GM21360 (cell line): ENCODE measurements around the gene MYO15B.

Source experiments
- ATAC-seq: cut with Tn5 transposase; IDR thresholded peaks from one replicate; pipeline ENCODE4 v1.9.1; 2021; ENCODE audit warnings: mild to moderate bottlenecking, moderate library complexity; ENCODE audit not compliant: unreplicated experiment

MYO15B gene

DNA sequence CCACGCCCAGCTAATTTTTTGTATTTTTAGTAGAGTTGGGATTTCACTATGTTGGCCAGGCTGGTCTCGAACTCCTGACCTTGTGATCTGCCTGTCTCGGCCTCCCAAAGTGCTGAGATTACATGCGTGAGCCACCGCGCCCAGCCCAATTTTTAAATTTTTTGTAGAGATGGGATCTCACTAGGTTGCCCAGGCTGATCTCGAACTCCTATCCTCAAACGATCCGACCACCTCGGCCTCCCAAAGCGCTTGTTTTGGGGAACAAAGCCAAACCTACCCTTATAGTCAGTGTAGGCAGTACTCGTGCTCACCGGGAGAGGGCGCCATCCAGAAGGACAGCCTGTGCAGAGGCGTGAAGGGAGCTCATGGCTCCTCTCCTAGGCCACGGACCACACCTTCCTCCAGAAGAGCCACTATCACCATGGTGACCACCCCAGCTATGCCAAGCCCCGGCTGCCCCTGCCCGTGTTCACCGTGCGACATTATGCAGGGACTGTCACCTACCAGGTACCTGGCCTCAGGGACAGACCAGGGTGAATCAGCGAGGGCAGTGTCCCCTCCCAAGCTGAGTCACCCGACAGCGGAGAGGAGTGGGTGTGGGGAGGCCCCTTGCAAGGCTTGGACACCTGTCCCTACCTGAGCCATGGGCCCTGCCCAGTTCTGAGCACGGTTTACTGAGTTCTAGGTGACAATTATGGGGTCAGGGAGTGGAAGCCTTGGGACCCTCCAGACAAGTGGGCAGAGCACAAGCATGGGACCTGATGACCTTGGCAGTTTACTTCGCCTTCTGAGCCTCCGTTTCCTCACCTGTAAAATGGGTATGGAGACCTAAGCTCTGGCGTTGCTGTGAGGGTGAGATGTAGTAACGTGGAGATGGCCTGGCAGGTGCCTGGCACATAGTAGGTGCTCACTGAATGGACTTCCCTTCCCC is 13.7 kb downstream of the MYO15B start:
- no peak for ATAC-seq

DNA sequence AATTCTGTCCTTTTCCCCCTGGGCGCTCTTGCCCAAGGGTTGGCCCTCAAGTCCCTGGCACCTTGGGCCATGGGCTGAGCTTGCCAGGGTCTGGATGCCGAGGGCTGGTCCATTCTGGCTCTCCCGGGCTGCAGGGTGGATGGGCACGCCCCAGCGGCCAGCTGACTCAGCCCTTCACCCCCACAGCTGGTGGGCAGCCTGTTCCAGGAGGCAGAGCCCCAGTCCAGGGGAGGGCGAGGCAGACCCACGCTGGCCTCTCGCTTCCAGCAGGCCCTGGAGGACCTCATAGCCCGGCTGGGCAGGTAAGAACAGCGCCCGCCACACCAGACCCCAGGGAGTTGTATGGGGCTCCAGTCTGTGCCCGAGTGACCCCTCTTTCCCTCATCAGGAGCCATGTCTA is 15.0 kb downstream of the MYO15B start:
- ATAC-seq: no peak

DNA sequence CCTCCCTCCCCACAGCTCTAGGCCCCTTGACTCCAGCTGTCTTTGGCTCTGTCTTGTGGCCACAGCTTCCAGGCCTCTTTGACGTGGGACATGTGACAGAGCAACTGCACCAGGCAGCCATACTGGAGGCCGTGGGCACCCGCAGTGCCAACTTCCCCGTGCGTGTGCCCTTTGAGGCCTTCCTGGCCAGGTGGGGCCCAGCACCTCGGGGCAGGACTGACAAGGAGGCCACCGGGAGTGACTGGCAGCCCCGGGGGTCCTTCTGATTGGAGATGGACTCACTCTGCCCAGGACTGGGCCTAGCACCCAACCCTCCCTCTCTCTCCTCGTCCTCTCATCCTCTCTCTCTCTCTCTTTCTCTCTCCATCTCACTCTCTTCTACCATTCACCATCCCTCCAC is 15.5 kb downstream of the MYO15B start:
- no peak for ATAC-seq

DNA sequence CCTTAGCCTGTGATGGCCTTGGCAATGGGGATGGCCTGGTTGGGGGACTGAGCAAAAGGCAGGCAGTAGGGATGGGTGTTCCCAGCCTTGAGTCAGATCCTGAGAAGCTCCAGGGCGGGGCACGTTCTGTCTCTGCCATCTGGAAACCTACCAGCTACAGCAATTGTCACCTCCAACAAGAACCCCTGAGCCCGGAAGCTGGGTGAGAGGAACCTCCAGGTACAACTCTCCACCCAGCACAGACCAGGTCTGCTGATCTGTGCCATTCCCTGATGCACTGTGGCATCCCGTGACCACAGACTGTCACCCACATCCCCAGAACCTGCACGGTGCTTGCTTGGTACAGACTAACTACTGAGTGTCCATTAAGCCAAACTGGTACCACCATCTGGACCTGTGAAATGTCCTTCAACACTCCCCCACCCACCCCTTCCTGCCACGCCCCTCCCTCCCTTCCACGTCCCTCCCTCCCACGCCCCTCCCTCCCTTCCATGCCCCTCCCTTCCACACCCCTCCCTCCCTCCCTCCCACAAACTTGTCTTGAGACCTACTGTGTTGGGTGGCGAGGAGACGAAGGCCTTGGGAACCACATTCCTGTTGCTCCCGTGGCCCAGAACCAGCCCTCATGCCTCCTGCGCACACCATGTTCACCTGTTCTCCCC is 16.6 kb downstream of the MYO15B start:
- no peak for ATAC-seq

DNA sequence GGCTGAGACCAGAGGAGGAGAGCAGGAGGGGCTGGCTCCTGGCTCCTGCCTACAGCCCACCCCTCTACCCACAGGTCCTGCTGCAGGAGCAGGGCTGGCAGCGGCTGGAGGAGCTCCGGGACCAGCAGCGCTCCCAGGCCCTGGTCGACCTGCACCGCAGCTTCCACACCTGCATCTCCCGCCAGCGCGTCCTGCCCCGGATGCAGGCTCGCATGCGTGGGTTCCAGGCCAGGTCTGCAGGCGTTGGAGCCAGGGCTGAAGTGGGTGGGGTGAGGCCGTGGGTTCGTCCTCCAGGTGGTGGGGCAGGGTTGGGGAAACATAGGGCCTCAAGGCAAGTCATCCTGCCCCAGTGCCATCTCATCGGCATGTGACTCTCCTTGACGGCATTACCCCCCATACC is 18.2 kb downstream of the MYO15B start:
- ATAC-seq: no peak

DNA sequence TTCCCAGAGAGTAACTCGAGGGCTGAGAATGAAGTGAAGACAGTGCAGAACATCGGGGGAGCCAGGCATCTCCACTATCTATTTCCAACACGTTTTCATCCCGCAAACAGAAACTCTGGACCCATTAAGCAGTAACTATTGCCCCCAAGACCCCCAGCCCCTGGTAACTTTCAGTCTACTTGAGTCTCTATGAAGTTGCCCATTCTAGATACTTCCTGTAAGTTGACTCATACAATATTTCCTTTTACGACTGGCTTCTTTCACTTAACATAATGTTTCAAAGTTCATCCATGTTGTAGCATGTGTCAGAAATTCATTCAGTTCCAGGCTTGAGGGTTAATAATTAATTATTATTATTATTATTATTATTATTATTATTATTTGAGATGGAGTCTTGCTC is 19.5 kb downstream of the MYO15B start:
- no peak for ATAC-seq

DNA sequence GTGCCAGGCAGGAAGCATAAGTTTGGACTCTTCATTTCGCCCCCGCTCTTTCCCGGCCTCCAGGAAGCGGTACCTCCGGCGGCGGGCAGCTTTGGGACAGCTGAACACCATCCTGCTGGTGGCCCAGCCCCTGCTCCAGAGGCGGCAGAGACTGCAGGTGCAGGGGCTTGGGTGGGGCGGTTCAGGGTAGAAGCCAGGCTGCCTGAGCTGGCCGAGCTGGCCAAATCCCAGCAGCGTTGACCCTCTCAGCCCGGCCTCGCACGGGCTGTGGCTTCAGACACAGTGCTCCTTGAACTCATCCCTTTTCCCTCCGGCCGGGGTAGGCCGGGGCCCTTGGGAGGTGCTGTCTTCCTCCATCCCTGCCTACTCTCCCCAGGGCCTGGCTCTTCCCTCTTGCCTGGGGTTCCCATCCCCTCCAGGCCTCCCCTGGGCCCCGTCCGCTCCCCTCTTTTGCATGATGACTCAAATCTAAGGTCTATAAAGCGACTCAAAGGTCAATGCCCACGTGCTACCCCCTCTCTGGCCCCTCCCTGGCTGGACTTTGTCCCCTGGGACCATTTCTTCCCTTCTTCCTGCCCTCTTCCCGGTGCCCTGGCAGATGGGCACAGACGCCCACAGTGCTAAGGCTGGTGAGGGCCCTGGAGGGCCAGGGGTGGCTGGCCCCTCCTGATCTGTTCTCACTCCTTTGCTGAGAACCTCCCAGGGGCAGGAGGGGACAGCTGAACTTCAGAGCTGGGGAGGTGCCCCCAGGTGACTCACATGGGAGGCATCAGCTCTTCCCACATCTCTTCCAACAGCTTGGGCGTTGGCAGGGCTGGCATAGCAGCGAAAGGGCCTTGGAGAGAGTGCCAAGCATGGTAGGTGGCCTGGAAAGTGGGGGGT is 22.7 kb downstream of the MYO15B start:
- ATAC-seq: no peak

DNA sequence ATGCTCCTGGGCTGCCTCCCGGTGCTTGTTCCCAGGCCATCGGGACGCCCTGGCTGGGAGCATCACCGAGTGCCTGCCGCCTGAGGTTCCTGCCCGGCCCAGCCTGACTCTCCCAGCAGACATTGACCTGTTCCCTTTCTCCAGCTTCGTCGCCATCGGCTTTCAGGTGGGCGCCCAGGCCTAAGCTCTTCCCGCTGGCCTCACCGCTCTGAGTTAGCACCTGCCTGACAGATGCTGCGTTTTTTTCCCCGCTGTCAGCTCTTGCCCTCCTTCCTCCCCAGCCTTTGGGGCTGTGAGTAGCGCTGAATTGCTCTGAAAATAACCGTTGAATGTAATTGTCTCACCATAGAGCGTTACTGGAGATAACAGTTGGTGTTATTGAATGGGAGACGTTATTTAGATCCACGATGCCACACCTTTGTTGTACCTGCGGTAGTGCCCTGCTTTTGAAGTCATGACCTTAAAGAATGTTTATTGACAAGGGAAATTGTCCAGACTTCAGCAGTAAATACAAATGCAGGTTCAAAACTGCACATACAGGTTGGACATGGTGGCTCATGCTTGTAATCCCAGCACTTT is 24.3 kb downstream of the MYO15B start:
- ATAC-seq: no peak

DNA sequence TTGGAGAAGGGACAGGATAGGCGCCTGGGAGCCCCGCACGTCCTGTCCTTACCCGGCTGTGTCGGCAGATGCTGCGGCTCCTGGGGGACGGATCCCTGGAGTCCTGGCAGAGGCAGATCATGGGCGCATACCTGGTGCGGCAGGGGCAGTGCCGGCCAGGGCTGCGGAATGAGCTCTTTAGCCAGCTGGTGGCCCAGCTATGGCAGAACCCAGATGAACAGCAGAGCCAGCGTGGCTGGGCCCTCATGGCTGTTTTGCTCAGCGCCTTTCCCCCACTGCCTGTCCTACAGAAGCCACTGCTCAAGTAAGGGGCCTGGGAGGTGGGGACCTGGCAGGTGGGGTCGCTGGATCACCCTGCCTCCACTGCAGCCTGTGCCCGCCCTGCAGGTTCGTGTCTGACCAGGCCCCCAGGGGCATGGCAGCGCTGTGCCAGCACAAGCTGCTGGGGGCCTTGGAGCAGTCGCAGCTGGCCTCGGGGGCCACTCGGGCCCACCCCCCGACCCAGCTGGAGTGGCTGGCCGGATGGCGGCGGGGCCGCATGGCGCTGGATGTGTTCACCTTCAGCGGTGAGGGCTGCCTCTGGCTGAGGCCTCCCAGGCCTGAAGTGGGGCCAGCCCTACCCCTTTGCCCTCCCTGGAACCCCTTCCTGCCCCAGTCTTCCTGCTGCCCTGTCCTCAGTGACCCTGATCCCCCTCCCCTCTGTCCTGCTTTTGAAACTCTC is 25.5 kb downstream of the MYO15B start:
- ATAC-seq: no peak

DNA sequence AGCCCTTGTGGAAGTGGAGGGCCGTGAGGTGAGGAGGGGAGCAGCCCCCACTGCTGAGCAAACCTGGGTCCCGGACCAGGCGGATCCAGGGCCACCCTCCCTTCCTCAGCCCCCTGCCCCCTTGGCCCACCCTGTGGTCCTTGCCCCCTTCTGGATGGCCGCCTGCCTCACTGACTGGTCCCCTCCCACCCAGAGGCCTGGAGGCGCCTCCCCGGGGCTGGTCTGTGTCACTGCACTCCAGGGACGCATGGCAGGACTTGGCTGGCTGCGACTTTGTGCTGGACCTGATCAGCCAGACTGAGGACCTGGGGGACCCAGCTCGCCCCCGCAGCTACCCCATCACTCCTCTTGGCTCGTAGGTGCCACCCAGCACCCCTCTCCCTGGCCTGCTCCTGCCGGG is 26.4 kb downstream of the MYO15B start:
- ATAC-seq: no peak

DNA sequence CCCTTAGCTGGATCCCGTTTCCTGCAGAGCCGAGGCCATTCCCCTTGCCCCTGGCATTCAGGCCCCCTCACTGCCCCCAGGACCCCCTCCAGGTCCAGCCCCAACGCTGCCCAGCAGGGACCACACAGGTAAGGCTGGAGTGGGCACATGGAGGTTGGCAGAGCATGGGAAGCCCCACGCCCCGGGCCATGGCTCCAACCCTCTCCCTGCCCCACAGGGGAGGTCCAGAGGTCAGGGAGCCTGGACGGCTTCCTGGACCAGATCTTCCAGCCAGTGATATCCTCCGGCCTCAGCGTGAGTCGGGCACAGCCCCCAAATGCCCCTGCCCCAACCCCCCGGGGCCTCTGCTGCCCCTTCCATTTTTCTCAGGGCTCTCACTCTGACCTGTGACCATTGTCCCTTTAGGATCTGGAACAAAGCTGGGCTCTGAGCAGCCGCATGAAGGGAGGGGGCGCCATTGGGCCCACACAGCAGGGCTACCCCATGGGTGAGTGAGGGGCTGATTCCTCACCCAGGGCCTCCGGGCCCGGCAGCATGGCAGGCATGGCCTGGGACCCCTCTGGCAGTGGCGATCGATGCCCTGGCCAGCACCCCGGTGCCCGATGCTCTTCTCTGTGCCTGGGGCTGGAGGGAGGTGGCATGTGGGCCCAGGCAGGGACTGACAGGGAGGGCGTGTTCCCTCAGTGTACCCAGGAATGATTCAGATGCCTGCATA is 27.1 kb downstream of the MYO15B start:
- ATAC-seq: no peak

DNA sequence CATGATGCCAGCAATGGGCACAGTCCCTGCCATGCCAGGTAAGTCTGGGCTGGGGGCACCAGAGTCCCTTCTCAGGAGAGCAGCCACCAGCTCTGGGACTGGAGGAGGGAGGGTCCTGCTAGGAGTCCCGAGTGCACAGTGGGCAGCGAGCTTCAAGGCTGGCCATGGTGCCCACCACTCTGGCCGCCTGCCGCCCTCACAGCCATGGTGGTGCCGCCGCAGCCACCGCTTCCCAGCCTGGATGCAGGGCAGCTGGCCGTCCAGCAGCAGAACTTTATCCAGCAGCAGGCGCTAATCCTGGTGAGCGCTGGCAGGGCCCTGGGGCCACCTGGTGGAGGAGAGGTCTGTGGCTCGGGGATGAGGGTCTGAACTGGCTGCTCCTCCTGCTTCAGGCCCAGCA is 27.7 kb downstream of the MYO15B start:
- ATAC-seq: no peak

DNA sequence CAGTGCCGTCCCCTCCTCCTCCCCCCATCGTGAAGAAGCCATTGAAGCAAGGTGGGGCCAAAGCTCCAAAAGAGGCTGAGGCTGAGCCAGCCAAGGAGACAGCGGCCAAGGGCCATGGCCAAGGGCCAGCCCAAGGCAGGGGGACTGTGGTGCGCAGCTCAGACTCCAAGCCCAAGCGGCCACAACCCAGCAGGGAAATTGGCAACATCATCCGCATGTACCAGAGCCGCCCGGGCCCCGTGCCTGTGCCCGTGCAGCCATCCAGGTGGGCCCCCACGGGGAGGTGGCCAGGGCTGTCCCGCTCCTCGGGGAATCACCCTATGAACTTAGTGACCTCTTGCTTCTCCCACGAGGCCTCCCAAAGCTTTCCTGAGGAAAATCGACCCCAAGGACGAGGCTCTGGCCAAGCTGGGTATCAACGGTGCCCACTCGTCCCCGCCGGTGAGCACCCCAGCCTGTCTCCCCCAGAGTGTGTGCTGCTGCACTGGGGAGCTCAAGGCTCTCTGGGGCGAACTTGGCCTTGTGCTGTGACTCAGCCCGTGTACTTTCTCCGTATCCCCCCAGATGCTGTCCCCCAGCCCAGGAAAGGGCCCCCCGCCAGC is 29.0 kb downstream of the MYO15B start:
- no peak for ATAC-seq

DNA sequence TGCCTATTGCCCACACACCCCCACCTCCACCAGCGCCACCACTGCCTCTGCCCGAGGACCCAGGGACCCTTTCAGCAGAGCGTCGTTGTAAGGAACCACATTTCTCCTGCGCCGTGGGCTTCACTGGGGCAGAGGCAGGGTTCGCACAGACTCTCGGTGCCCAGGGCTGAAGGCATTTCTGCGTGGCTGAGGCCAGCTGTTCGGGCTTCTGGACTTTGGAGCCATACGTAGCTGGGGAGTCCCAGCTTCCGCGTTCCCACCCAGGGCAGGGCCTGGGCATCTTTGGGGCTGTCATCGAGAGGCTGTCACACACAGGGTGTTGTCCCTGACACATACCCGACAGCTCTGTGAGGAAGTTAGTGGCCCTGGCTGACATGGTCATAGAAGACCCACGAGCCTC is 29.6 kb downstream of the MYO15B start:
- no peak for ATAC-seq

DNA sequence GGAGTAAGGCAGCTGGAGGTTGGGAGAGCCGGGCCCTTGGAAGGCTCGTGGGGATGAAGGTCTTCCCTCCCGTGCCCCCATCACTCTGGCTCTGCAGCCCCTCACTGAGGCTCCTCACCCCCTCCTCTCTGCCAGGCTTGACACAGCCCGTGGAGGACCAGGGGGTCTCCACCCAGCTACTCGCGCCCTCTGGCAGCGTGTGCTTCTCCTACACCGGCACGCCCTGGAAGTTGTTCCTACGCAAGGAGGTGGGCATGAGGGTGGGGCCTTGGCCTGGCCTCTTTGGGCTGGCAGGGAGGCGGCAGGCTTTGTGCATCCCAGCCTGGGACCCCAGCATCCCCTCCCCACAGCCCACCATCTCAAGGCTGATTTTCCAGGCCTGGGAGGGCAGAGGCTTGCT is 30.1 kb downstream of the MYO15B start:
- no peak for ATAC-seq

DNA sequence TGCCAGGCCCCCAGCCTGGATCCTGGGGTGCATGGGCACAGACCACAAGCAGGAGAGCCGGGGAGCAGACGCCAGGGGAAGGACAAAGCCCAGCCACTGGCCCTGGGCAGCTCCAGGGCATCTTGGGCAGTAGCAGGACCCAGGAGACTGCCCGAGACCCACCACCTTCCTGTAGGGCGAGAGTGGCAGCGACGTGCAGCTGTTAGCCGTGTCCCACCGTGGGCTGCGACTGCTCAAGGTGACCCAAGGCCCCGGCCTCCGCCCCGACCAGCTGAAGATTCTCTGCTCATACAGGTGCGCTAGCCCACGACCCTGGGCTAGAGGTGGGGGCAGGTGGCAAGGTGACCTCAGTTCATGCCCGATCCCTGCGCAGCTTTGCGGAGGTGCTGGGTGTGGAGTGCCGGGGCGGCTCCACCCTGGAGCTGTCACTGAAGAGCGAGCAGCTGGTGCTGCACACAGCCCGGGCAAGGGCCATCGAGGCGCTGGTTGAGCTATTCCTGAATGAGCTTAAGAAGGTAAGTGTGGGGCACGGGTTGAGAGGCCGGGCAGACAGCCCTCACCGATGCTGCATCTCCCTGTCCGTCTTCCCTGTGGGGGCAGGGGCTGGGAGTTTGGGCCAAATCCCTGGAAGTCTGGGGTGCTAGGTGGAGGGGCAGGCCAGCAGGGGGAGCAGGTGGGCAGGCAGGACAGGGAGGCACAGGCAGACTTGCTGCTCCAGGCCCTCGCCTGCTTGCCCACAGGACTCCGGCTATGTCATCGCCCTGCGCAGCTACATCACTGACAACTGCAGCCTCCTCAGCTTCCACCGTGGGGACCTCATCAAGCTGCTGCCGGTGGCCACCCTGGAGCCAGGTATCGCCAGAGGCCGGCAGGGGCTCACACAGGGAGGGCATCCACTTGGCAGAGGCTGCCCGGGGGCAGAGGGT is 32.2 kb downstream of the MYO15B start:
- no peak for ATAC-seq

DNA sequence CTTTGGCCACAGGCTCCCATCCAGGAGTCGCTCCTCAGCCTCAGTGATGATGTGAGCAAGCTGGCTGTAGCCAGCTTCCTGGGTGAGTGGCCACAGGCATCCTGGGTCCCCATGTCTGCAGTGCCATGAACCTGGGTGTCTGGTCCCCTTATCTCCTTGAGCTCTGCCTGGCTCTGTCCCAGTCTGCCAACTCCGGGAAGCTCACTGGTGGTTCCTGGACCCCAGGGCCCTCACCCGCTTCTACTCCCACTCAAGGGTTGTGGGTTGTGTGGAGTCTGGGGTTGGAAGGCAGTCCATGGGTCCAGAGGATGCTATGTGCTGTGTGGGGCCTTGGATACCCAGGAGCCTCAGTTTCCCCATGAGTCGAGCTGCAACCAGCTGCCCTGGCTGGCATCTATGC is 33.9 kb downstream of the MYO15B start:
- no peak for ATAC-seq

DNA sequence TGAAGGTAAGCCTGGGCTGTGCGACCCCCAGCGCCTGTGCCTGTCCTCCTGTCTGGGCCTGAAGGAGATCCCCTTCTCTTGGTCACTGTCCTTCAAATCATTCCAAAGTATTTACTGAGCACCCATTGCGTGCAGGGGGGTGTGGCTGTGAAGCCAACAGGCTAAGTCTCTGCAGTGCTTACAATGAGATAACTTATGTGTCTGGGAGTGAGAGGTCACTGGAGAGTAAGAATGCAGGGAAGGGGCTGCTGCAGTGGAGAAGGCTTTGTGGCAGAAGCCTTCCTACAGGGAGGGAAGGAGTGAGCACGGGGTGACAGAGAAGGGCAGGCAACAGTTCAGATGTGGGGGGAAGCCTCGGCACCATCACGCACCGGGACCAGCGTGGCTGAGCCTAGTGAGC is 34.5 kb downstream of the MYO15B start:
- no peak for ATAC-seq
